Measurements from ENCODE around the gene FURIN. TPM values are rescaled to one million over a fixed set of nuclear protein-coding genes. Genes with fewer than 3 reads are reported as not detected.
"Not testable (repeated sequence)": the region's sequence is repeated elsewhere in the genome, so short reads cannot be mapped to it uniquely, and the experiment has no call there.

FURIN gene
- total and polyA plus RNA-seq, 9 of the 15 experiments (the other 6 are each of a cell fraction or from before 2014, with no cell fraction given) = 0.92 to 99.9 (median 34.8) TPM

- no peaks in the 10 kb centered on the region for H3K27me3 ChIP-seq (ENCODE audit: control insufficient read depth in 2 of 2, insufficient read depth in 2 of 2, low read length in 2 of 2)
- 62% methylated on average over 7 of the region's 7 CpGs for WGBS (ENCODE audit: insufficient coverage, low coverage, missing lambda C conversion rate)
- in situ Hi-C loops (cut with MboI) (no loop called here), intact Hi-C loops (cut with micrococcal nuclease) (loop anchor here (5.0 kb wide), 1 partner anchor 49 kb away; no protein-coding TSS in a partner anchor)
- ChIA-PET CTCF (ENCODE audit: low intra/inter-chr PET ratio) (no interaction called here), POLR2A (interaction anchor here (0.7 kb wide), 1 partner anchor 17 kb away, joined by 3 read pairs; no protein-coding TSS in a partner anchor)
- H3K36me3 ChIP-seq (ENCODE audit: control insufficient read depth, insufficient read depth, low read length) = no peaks in the 10 kb centered on the region
- H3K79me2 ChIP-seq (ENCODE audit: control insufficient read depth, insufficient read depth, low read length) = no peaks in the 10 kb centered on the region
- no peaks in the 10 kb centered on the region; the same call in 1 of the 2 replicates for H3K9me3 ChIP-seq (replicated peaks; ENCODE audit: control insufficient read depth, insufficient read depth, low read depth, low read length)
- H4K20me1 ChIP-seq (replicated peaks; ENCODE audit: control insufficient read depth, insufficient read depth, low read length) = no peaks in the 10 kb centered on the region
- ATAC-seq (no peak), FAIRE-seq (no peak), DNase-seq (ENCODE audit: extremely low read depth in 1 of 4, low spot score in 3 of 4) (no peak)
- H3K4me2 ChIP-seq (ENCODE audit: insufficient read depth, low read length) = no peak overlapping the region
- BruUV-seq (replicated peaks) = no TSS peak
- no peak for TF ChIP-seq ZNF184 (CRISPR knock-in tag; IDR thresholded peaks at IDR 0.05)
- no peak for TF ChIP-seq CUX1 (CRISPR knock-in tag; IDR thresholded peaks at IDR 0.05)
- 0 out of 2 replicates have a peak, but pooled peaks have one; percentile 25 for TF ChIP-seq MAX (CRISPR knock-in tag; IDR thresholded peaks at IDR 0.05)
- TF ChIP-seq CCNT2 (IDR thresholded peaks at IDR 0.05; ENCODE audit: borderline replicate concordance, extremely low read depth, insufficient read length, low read depth, low read length) = no peak
- 0 out of 4 replicates have a peak, but pooled peaks of 1 of the 2 experiments have one; percentile 7 for TF ChIP-seq FOXA3 (CRISPR knock-in tag; conservative IDR thresholded peaks at IDR 0.05 in 1 of 2, IDR thresholded peaks at IDR 0.05 in 1 of 2)
- TF ChIP-seq ADNP (tag; IDR thresholded peaks at IDR 0.05) = no peak
- H3K4me1 ChIP-seq (replicated peaks in 1 of 2; ENCODE audit: control insufficient read depth in 2 of 2, insufficient read depth in 2 of 2, low read length in 2 of 2) = peaks cover 10 to 46% of the 10 kb centered on the region in 2 experiments
- no peak overlapping the region for H2AFZ ChIP-seq (ENCODE audit: low read depth, low read length)
- no peak overlapping the region for H3K4me3 ChIP-seq
- no peaks in the 10 kb centered on the region for H3K9me1 ChIP-seq (ENCODE audit: control insufficient read depth, insufficient read depth, low read length)
- no peak overlapping the region for H3K27ac ChIP-seq (ENCODE audit: extremely low read depth, low read depth, low read length)
- no peak overlapping the region for H3K9ac ChIP-seq (ENCODE audit: insufficient read depth in 1 of 2, low read depth in 2 of 2, low read length in 2 of 2)
These were observed 44.9 kb upstream of the FURIN start for GRCh38 chr15:90823455-90823974.

GRCh38 chr15:90825115-90825899 lies 43.1 kb upstream of the FURIN start:
- H3K27me3 ChIP-seq (ENCODE audit: control insufficient read depth in 2 of 2, insufficient read depth in 2 of 2, low read length in 2 of 2); H3K27ac ChIP-seq (ENCODE audit: extremely low read depth, low read depth, low read length); ATAC-seq; H3K9ac ChIP-seq (ENCODE audit: insufficient read depth in 1 of 2, low read depth in 2 of 2, low read length in 2 of 2); H3K79me2 ChIP-seq (ENCODE audit: control insufficient read depth, insufficient read depth, low read length); DNase-seq (ENCODE audit: extremely low read depth in 1 of 4, low spot score in 3 of 4); H2AFZ ChIP-seq (ENCODE audit: low read depth, low read length); H3K9me1 ChIP-seq (ENCODE audit: control insufficient read depth, insufficient read depth, low read length); H3K4me2 ChIP-seq (ENCODE audit: insufficient read depth, low read length); H3K4me3 ChIP-seq; CTCF ChIA-PET (ENCODE audit: low intra/inter-chr PET ratio); BruUV-seq (replicated peaks); intact Hi-C loops (cut with micrococcal nuclease); H4K20me1 ChIP-seq (replicated peaks; ENCODE audit: control insufficient read depth, insufficient read depth, low read length); FAIRE-seq; in situ Hi-C loops (cut with MboI); H3K36me3 ChIP-seq (ENCODE audit: control insufficient read depth, insufficient read depth, low read length); H3K9me3 ChIP-seq (replicated peaks; ENCODE audit: control insufficient read depth, insufficient read depth, low read depth, low read length): not testable (repeated sequence)
- H3K4me1 ChIP-seq (replicated peaks in 1 of 2; ENCODE audit: control insufficient read depth in 2 of 2, insufficient read depth in 2 of 2, low read length in 2 of 2) = peaks cover 6 to 38% of the 10 kb centered on the region in 2 experiments; a peak in 4 of 5 replicates
- 82% methylated on average over 39 of the region's 49 CpGs for WGBS (ENCODE audit: insufficient coverage, low coverage, missing lambda C conversion rate)
- POLR2A ChIA-PET = interaction anchor here (1.1 to 1.4 kb wide), 2 partner anchors 9 to 16 kb away, joined by 3 read pairs; no protein-coding TSS in a partner anchor

Measured in K562 (cell line).